Measurements from ENCODE around the gene AARS2.
"Not testable (repeated sequence)": the region's sequence is repeated elsewhere in the genome, so short reads cannot be mapped to it uniquely, and the experiment has no call there.

Gene AARS2
- total RNA-seq = 47.6 to 77.7 (median 56.7) reads per million in 3 experiments

DNA sequence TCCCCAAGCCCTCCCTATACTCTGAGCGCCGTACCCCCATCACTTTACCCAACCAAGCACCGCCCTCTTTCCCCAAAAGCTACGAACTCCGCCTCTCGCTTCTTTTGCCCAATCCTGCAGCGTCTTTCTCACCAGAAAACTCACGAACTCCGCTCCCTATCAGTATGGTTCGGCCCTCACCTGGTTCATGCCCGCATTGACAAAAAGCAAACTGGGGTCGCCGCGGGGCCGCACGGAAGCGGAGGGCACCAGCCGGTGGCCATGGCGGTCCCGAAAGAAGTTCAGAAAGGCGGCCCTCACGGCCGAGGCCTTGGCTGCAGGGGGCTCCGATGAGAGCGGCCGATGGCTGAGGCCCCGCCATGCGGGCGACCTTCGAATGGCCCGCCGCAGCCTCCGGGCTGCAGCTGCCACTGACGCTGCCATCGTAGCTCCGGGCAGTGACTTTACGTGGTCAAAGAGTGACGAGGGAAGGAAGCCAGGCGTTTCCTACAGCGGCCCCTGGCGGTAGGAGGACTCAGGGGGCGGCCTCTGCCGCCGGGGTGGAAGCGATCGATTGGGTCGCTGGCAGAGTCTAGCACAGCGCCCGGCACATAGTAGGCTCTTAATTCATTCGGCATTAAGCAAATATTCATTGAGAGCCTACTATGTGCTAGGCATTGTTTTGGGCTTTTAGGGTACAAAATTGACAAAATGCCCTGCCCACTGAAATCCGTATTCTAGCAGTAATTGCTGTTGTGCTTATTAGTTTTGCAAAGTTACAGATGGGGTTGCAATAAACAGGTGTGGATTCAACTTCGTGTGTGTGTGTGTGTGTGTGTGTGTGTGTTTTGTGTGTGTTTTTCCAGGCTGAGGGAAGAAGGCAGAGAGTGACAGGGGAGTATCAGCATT, at the start of gene AARS2:
AARS2 (minus strand) TSS at position 447 of the 888 bp plus-strand sequence; CDS start at position 423, 24 bp downstream.
- DNase-seq = peak; percentile 84

DNA sequence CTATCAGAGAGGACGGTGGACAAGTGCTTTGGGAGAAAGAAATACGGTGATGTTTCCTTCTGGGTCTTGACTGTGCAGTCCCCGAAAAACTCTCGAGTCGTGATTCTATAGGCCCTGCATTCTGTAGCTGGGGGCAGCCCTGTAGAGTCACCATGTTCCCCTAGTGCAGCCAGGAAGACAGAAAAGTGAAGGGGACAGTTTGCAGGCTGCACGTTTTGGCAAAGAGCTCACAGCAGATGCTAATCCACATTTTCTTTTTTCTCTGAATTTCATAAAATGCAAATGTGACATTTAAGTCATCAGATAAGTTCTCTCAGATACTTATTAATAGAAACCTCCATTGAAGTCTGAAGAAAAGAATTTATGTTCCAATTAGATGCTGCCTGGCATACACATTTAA, 48.8 kb upstream of the AARS2 start:
- no peak for DNase-seq

DNA sequence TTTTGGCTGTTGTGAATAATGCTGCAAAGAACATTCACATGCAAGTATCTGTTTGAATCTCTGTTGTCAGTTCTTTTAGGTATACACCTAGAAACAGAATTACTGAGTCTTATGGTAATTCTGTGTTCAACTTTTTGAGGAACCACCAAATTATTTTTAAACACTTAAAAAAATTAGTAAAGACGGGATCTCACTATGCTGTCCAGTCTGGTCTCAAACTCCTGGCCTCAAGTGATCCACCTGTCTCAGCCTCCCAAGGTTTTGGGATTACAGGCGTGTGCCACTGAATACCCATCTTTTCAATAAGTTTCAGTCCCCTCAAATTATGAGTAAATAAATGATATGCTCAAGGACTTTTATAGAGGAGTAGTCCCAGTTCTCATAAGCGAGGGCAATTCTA, 46.8 kb upstream of the AARS2 start:
- no peak for DNase-seq

DNA sequence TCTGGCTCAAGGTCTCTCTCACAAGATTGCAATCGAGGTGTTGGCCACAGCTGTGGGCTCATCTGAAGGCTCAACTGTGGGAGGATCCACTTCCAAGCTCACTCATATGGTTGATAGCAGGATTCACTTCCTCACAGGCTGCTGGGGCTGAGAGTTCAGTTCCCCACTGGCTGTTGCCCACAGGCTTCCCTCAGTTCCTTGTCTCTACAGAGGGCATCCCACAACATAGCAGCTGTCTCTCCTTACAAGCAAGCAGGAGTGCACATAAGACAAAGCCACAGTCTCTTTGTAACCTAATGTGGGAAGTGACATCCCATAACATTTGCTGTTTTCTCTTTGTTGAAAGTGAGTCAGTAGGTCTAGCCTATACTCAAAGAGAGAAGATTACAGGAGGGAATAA, 43.3 kb upstream of the AARS2 start:
- no peak for DNase-seq

DNA sequence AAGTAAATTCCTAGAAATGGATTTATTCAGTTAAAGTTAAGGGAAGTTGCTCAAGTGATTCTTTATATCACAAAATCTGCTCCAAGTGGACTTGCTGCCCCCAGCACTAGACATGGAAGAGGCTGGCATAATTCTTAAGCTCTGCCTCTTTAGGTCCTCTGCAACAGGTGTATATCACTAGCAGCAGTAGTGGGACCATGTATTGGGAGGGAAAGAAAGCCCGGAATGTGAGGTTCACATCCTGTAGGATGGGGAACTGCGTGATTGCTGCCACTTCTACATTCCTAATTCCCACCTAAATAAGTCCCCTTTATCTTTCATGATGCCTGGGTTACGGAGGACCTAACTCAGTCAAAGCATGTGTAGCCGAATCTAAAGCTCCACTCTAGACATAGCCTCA, 42.5 kb upstream of the AARS2 start:
- no peak for DNase-seq

DNA sequence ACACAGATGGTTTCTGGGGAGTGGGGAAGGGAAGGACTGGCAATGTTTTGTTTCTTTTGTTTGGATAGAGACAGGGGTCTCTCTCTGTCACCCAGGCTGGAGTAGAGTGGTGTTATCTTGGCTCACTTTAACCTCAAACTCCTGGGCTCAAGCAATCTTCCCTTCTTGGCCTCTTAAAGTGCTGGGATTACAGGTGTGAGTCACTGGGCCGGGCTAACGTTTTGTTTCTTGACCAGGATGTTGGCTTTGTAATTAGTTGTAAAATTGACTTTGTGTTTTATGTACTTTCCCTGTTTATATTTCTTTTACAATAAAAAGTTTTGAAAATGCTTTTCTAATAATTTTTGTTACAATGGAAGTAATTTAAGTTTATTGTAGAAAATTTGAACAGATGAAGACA, 40.2 kb upstream of the AARS2 start:
- DNase-seq = no peak

DNA sequence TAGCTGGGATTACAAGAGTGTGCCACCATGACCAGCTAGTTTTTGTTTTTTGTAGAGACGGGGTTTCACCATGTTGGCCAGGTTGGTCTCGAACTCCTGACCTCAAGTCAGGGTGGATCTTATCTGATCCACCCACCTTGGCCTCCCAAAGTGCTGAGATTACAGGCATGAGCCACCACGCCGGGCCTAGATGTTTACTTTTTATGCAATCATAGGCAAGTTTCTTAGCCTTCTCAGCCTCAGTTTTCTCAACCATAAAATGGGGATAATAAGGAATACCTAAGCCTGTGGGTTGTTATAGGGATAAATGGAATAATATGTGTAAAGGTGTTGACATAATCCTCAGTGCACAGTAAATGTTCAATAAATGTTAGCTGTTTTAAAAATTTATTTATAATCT, 39.1 kb upstream of the AARS2 start:
- DNase-seq = no peak

DNA sequence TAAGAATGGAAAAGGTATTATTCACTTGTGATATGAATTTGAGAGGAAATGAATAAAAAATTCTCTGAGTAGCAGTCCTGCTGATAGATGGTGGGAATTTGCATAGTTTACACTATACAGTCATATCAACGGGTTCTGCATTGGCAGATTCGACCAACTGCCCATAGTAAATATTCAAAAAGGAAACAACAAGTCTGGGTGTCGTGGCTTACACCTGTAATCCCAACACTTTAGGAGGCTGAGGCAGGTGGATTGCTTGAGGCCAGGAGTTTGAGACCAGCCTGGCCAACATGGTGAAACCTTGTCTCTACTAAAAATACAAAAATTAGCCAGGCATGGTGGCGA, 37.5 kb upstream of the AARS2 start:
- DNase-seq = not testable (repeated sequence)

DNA sequence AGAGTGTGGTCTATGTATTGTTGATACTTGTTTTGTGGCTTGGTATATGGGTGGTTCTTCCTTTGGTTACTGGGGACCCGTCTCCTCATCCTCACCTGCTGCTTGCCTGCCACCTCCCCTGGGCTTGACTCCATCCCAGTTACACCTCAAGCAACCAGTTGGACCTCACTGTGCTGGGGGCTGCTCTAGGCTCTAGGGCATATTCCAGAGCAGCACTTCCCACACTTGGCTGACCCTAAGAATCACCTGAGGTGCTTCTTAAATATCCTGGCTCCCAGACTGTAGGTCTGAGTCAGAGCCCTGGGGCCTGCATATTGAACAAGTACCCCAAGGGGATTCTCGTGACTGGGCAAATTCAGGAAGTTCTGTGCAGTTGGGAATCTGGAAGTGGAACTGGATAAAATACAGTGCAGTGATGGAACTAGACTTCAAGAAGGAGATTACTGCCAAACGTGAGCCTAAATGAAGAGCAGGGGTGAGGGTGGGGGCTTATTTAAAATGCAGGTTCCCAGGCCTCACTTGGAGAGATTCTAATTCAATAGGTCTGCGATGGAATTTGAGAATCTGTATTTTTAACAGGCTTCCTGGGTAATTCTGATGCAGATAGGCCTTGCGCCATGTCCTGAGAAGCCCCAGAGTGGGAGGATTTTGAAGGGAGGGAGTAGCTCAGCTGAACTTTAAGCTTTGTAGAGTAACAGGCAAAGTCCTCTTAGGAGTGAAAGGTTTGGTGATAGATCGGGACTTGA, 36.9 kb upstream of the AARS2 start:
- no peak for DNase-seq

DNA sequence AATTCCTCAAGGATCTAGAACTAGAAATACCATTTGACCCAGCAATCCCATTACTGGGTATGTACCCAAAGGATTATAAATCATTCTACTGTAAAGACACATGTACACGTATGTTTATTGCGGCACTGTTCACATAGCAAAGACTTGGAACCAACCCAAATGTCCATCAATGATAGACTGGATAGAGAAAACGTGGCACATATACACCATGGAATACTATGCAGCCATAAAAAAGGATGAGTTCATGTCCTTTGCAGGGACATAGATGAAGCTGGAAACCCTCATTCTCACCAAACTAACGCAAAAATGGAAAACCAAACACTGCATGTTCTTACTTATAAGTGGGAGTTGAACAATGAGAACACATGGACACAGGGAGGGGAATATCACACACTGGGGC, 33.7 kb upstream of the AARS2 start:
- DNase-seq = not testable (repeated sequence)

DNA sequence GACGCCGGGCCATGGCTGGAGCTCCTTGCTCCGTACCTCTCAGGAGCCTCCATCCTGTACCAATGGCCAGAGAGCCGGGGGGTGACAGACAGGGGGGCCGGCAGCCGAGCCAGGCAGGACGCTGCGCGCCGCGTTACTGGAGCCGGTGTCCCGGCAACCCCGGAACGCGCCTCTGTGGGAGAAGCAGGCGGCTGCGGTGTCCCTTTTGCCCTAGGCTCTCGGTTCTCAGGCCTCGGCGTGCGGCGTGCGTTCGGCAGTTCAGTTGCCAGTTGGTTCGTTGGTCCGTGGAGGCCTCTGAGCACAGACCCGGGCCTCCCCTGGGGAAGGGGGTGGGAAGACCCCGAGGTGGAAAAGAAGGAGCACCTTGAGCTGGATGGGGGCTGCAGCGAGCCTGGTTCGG, 29.3 kb upstream of the AARS2 start, which contains the start of gene SPATS1:
SPATS1 (plus strand) TSS at position 162 of the 400 bp plus-strand sequence. CDS start 446 bp downstream, outside the sequence.
- DNase-seq = peak; percentile 1

DNA sequence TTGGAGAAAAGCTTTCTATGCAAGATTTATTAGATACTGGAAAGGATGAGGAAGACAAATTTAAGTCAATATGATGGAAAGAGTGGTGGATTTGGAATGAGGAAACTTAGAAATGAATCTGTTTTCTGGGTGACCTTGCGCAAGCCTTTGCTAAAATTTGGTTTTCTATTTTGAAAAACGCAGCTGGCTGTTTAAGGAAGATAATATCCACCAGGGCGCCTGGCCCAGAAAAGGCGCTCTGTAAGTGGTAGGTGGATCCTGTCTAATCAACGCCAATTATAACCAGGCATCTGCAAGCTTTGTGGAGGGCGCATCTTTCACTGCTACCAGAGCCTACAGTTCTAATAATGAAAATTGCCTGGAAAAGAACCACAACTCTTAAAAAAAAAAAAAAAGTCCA, 28.9 kb upstream of the AARS2 start:
- no peak for DNase-seq

DNA sequence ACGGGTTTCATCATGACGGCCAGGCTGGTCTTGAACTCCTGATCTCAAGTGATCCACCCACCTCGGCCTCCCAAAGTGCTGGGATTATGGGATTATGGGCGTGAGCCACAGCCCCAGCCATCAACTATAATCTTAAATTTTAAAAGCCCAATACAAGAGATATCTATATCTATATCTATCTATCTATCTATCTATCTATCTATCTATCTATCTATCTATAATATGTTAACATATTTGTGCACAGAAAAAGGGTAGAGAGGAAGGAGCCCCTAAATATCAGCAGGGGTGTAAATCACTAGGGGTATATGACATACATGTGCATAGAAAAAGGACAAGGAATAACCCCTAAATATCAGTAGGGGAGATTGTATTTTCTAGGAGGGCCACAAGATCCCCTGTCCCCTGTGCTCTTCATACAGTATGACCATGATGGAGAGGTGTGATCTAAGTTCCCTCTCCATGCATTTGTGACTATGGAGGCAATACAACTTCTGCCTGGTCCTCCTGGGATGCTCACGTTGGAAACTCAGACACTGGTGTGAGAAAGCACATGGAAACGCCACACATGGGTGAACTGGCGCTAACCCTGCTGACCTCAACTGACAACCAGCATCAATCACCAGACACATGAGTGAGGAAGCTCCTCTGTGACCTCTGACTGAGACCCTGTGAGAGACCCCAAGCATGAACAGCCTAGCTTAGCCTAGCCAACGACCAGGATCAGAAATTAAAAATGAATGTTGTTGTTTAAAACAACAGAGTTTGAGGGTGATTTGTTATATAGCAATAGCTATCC, 28.1 kb upstream of the AARS2 start:
- no peak for DNase-seq

DNA sequence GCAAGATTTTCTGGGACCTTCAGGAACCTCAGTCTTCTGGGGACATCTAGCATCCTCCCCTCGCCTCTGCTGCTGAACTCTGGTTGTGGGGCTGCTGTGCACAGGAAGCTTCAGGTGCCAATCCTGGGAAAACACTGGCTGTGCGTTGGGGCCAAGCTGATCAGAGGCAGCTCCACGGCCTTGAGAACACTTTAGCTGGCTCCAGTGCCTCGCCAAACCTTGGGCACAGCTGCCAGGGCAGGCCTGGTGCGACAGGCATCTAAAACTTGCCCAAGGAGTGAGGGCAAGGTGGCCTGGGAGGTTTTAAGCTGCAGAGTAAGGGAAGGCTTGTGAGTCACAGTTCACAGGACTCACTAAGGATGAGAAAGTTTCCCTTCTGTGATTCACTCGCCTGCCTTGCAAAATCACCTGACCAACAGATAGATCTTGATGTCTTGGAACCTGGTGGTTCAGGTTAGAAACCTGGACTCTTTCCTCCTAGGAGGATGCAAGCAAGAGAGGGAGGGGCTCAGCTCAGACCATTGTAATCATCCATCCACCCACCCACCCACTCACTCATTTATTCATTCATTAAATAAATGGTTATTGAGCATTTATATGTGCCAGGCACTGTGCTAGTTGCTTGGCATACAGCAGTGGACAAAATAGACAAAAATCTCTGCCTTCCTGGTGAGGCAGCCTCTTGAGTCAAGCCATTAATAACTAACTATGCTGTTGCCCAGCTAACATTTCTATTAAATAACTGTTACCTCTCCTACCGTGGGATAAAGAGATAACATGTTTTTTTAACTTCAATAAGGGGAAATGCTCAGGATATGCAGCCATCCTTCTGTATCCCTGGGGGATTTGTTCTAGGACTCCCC, 26.8 kb upstream of the AARS2 start:
- no peak for DNase-seq

DNA sequence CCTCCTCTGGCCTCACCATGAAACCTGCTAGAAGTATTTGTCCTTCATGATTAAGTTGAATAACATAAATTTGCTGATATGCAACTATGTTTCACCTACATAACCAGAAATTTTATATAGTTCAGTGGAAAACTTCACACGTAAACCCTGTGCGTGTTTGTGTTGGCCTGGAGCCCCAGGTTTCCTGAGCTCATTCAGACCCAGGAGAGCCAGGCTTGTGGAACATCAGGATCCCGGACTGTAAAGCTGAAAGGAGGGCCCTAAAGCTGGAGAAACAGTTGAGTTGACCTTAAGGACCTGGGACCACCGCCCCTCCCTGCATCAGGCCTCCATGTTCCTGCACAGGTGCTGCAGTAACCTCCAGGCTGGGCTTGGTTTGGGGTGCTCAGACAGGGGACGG, 26.2 kb upstream of the AARS2 start:
- no peak for DNase-seq

DNA sequence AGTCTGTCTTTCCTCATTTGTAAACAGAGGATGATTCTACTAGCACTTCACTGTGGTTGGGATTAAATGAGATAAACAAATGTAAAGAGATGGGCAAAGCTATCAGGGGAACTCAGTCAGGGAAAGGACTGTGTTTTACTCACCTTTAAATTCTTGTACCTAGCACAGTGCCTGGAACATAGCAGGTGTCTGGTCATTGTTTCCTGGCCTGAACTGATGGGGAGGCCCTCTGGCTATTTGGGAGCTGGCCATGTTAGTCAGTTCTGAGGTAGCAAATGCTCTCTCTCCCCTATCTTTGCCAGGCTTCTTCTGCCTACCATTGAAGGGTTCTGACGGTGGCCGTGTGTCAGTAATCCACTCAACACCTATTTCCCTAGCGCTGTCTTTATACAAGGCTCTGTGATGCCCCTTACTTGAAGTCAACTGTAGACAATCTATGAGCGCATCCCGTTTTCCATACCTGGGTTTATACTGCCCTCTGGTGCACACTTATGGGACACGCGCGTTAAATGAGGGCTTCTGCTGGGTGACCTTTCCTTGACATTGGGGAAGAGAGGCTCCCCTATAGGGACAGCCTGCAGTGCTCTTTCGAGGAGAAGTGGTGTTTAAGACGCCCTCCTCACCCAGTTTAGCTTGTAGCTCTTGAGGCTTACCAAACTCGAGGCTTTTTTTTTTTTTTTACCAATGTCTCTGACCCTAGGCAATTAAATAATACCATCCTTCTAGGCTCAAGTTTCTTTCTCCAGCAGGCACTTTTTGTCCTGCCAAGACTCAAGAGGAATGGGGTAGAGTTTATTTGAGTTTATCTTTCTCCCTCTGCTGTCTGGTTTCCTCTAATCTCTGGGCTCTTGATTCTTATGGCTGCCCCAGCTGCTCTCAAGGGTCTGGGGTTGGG, 25.3 kb upstream of the AARS2 start:
- DNase-seq = peak; percentile 48

DNA sequence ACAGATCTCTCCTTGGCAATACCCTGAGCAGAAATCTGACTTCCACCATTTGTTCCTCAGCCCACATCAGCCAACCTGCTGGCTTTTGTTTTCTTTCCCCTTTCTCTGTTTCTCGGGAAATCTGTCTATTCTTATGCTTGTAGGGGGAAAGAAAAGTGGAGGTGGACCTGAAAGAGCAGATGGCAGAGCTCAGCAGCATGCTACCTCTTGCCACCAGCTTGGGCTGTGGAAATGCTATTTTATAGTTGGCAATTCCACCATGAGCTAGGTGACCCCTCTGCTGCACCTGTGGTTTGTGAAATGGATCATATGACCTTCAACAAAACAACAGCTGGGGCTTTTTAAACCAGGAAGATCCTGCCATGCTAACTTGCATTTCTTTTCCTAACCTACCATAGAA, 22.5 kb upstream of the AARS2 start:
- DNase-seq = no peak

DNA sequence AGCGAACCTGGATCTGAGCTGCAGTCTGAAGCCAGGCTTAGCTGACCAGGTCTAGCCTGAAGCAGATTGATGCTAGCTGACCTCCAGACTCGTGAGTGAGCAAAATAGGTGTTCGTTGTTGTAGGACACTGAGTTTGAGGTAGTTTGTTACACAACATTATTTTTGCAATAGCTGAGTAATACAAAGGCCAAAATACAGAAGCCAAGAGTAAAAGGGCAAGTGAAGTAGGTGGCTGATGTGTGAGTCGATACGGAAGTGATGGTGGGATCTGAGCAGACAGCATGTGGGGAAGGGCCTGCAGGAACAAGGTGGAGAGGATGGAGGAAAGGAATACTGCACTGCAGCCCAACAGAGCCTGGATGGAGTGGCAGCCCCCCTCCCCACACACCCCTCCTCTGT, 20.8 kb upstream of the AARS2 start:
- no peak for DNase-seq

DNA sequence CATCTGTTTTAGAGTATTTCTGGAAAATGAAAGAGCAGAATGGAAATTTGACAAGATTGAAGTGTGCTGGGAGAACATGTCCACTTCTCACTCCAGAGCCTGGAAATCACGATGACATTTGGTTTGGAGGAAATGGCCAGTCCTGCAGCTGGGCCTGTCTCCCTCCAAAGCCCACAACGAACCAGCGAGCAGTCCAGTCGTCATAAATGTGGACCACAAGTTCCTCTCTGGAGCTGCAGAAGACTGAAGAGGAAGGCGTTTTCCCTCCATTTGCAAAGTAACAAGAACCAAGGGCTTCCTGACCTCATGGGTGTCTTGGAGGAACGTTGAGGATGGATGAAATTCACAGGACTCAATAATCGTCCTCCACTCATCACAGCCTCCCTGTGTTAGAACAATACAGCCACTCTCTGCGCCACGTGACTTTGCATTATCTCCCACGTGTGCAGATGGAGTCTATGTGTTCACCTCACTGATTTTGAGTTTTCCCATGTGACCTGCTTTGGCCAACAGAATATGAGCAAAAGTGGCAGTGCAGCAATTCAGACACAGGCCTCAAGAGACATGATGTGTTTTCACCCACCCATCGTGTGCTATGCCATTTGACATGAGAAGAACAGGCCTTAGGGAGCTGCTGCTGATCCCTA, 20.2 kb upstream of the AARS2 start:
- no peak for DNase-seq

DNA sequence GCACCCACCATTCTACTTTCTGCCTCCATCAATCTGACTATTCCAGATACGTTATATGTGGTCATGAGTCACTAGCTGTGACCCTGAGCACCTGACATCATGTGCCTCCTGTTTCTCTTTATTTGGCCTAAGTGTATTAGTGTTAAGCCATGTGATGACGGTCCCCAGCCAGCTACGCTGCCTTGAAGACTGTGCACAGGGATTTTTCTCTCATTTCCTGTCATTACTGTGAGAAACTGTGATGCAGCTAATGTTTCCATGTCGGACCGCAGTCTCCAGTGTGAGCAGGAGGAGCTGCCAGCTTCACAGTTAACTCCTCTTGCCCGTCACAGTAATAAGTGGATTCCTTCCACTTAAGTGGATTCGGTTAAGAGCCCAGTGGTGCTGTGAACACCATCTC, 19.4 kb upstream of the AARS2 start:
- DNase-seq = no peak

DNA sequence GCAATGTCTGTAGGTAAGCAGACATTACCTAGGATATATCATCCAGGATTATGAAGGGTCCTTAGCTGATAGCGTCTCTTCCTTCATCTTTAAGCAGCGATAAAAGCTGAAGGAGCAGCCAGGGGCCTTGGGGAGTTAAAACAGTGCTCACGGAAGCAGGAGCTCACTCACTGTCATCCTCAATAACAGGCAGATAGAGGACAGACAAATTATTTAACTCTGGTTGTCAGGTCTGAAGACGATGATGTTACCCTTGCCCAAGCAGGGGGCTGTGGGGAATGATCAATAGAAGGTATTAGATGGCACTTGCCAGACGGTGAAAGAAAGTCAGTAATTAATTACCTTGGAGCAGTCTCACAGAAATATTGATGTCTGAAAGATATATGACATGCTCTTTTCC, 16.7 kb upstream of the AARS2 start:
- DNase-seq = no peak

Data from central memory CD4-positive, alpha-beta T cell (primary cell).